ENCODE data around the gene ALKBH2. TPM values are rescaled to one million over a fixed set of nuclear protein-coding genes. Genes with fewer than 3 reads are reported as not detected.

Gene ALKBH2
- total RNA-seq, 1 donor from 2014 or later: 47.9 TPM

GRCh38 chr12:109125791-109126190 lies 32.5 kb upstream of the ALKBH2 start:
- DNase-seq (ENCODE audit: low read depth) (no peak), FAIRE-seq (no peak)
- Histone ChIP-seq H3K27me3 (ENCODE audit: control insufficient read depth, insufficient read depth, low read length) (no peaks in the 10 kb centered on the region), H3K4me3 (ENCODE audit: low read depth, low read length) (no peak overlapping the region), H3K36me3 (ENCODE audit: control insufficient read depth, insufficient read depth, low read length) (no peaks in the 10 kb centered on the region)
- no peak for TF ChIP-seq CTCF (IDR thresholded peaks at IDR 0.05; ENCODE audit: insufficient read depth, low read length, severe bottlenecking)

GRCh38 chr12:109124878-109125648 lies 31.8 kb upstream of the ALKBH2 start:
- FAIRE-seq (no peak), DNase-seq (ENCODE audit: low read depth) (no peak)
- Histone ChIP-seq H3K4me3 (ENCODE audit: low read depth, low read length) (no peak overlapping the region), H3K36me3 (ENCODE audit: control insufficient read depth, insufficient read depth, low read length) (no peaks in the 10 kb centered on the region), H3K27me3 (ENCODE audit: control insufficient read depth, insufficient read depth, low read length) (no peaks in the 10 kb centered on the region)
- no peak for TF ChIP-seq CTCF (IDR thresholded peaks at IDR 0.05; ENCODE audit: insufficient read depth, low read length, severe bottlenecking)

- DNase-seq (ENCODE audit: low read depth): no peak
- no peaks in the 10 kb centered on the region for H3K27me3 ChIP-seq (ENCODE audit: control insufficient read depth, insufficient read depth, low read length)
- TF ChIP-seq CTCF (IDR thresholded peaks at IDR 0.05; ENCODE audit: insufficient read depth, low read length, severe bottlenecking): no peak
- H3K4me3 ChIP-seq (ENCODE audit: low read depth, low read length): no peak overlapping the region
- H3K36me3 ChIP-seq (ENCODE audit: control insufficient read depth, insufficient read depth, low read length): no peaks in the 10 kb centered on the region
- peak; percentile 94 for FAIRE-seq
Observed at GRCh38 chr12:109121346-109121880, 28.1 kb upstream of the ALKBH2 start.

DNA sequence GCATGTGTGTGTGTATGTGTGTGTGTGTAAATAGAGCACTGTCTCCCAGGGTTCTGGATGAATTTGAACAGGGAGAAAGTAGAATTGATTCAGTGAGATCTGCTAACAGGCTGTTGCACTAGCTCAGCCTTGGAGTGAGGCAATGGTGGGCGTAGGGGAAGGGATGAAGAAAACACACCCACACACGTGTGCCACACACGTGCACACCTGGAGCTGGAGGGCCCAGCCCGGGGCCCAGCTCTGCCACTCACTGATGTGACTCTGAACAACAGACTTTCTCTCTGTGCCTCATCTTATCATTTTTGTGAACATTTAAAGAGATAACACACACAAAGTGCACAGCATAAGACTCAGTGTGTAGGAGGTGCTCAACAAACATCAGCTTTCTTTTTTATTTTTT lies 27.3 kb upstream of the ALKBH2 start:
- no peaks in the 10 kb centered on the region for H3K27me3 ChIP-seq (ENCODE audit: control insufficient read depth, insufficient read depth, low read length)
- DNase-seq (ENCODE audit: low read depth) (no peak), FAIRE-seq (no peak)
- H3K4me3 ChIP-seq (ENCODE audit: low read depth, low read length): no peak overlapping the region
- TF ChIP-seq CTCF (IDR thresholded peaks at IDR 0.05; ENCODE audit: insufficient read depth, low read length, severe bottlenecking): no peak
- no peaks in the 10 kb centered on the region for H3K36me3 ChIP-seq (ENCODE audit: control insufficient read depth, insufficient read depth, low read length)

GRCh38 chr12:109120095-109120494 lies 26.8 kb upstream of the ALKBH2 start:
- no peak for TF ChIP-seq CTCF (IDR thresholded peaks at IDR 0.05; ENCODE audit: insufficient read depth, low read length, severe bottlenecking)
- Histone ChIP-seq H3K4me3 (ENCODE audit: low read depth, low read length) (no peak overlapping the region), H3K27me3 (ENCODE audit: control insufficient read depth, insufficient read depth, low read length) (no peaks in the 10 kb centered on the region), H3K36me3 (ENCODE audit: control insufficient read depth, insufficient read depth, low read length) (no peaks in the 10 kb centered on the region)
- DNase-seq (ENCODE audit: low read depth) (no peak), FAIRE-seq (peak; percentile 83)

DNA sequence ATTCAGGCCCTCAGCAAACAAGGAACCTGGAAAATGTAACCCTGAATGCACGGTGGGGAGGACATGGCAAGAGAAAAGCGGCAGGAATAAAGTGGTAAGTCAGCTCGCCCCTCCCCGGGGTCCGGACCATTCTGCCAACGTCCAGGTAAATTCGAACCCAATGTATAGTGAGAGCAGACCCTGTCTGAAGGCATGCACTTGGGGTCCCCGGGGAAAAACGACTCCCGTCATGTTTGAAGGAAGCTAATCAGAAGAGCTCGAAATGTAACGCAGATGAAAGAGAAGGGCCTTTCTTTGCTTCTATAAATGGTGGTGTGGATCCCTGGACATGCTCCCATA lies 23.3 kb upstream of the ALKBH2 start:
- Histone ChIP-seq H3K4me3 (ENCODE audit: low read depth, low read length) (no peak overlapping the region), H3K27me3 (ENCODE audit: control insufficient read depth, insufficient read depth, low read length) (no peaks in the 10 kb centered on the region), H3K36me3 (ENCODE audit: control insufficient read depth, insufficient read depth, low read length) (no peaks in the 10 kb centered on the region)
- no peak for DNase-seq (ENCODE audit: low read depth)
- FAIRE-seq: no peak
- no peak for TF ChIP-seq CTCF (IDR thresholded peaks at IDR 0.05; ENCODE audit: insufficient read depth, low read length, severe bottlenecking)
